Amniotic epithelial cell (primary cell): ENCODE results near the gene CIROP.
A peak's percentile ranks its signal among the peaks of the same experiment; 100 is the strongest.

Experiments
- DNase-seq: peaks from one replicate; pipeline ENCODE4 v3.0.0-alpha.2; 2010; ENCODE audit warnings: low read depth

CIROP gene

DNA sequence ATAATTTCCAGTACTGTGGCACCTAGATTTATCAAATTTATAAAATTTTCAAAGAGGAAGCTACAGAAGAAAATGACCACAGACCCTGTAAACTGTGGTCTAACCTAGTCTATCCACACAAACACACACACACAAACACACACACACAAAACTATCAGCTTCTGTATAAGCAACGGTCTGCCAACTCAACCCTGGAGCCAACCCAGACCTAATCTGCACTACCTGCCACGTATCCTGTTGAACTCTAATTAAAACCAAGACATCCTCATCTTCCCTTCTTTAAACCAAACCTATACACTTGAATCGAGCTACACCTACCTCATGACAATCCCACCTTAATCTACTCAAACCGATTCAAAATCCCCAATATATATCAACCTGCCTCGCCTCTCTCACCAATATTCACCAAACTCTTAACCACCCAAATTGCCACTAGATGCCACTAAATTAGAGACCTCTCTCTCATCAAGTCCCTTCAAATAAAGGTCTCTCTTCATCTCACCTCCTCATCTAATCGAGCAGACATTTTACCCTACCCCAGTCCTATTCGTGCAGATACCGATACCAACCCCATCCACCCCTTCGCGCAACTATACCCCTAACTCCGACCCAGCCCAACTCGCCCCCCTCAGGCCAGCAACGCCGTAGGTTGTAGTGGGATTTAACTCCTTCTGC lies 10.7 kb downstream of the CIROP start:
- DNase-seq, result no peak

GRCh38 chr14:23093526-23093925 lies 11.3 kb downstream of the CIROP start:
- no peak for DNase-seq

GRCh38 chr14:23093104-23093503 lies 11.7 kb downstream of the CIROP start:
- no peak for DNase-seq

GRCh38 chr14:23091294-23092225 lies 13.2 kb downstream of the CIROP start:
- no peak for DNase-seq

GRCh38 chr14:23090254-23090636 lies 14.5 kb downstream of the CIROP start:
- DNase-seq, result no peak

DNA sequence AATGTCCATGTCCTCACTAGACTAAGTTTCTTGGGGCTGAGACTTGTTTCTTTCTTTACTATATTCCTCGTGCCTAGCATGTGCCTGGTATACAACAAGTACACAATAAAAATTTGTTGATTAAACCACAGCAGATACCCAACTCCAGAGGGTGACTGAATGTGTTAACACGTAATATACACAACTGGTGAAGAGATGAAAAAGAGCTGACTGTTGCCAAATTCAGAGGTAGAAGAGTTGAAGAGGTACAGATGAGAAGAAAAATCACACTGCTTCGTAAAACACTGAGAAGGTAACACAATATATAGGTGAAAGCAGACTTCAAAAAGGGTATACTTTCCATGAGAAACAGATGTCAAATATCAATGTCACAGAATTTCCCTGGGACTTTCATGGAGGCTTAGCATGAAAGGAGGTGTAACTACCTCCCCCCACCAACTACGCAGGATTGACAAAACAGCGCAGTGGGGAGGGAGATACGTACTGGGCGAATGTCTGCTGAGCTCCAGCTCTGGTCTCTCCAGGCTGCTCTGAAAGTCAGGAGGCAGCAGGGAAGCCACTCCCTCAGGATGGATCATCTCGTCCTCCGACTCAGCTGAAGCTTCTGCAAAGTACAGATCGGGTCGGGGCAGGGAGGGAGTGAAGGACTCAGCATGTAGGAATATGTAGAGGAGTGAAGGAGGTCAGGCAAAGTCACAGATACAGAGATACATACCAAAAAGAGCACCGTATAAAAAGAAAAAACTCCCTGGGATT lies 15.1 kb downstream of the CIROP start:
- DNase-seq, result peak; percentile 39

GRCh38 chr14:23086565-23086964 lies 18.2 kb downstream of the CIROP start:
- no peak for DNase-seq

GRCh38 chr14:23085458-23085857 lies 19.3 kb downstream of the CIROP start:
- peak; percentile 83 for DNase-seq

DNA sequence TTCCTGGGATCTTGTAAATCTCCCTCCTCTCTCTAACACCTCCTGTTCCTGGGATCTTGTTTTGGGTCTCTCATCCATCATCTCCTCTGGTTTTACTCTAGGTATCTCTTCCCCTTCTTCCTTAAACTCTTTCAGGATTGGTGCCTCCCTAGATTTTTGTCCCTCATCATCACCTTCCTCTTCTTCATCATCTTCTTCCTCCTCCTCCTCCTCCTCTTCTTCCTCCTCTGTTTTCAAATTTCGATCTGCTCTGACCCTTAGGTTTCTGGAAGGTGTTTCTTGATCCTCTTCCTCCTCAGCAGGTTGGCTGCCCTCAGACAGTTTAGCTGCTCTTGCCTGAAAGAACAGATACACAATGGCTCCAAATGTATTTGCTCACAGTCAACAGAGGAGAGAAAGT lies 24.3 kb downstream of the CIROP start:
- no peak for DNase-seq

DNA sequence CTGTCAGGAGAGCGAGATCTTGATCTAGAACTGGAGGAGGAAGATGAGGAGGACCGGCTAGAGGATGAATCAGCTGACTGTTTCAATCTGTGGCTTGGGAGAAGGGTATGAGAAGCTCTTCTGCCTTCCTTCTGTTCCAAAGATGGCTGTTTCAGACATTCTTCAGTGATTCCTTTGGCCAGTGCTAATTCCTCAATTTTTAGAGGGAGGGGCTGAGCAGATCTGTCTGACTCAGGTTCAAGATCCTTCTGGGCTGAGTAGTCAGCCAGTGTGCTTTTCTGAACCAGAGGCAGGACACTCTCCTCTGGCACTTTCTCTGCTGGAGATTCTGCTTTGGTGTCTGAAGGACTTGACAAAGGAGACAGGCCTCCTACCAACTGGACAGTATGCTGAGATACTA lies 25.1 kb downstream of the CIROP start:
- DNase-seq, result peak; percentile 65

DNA sequence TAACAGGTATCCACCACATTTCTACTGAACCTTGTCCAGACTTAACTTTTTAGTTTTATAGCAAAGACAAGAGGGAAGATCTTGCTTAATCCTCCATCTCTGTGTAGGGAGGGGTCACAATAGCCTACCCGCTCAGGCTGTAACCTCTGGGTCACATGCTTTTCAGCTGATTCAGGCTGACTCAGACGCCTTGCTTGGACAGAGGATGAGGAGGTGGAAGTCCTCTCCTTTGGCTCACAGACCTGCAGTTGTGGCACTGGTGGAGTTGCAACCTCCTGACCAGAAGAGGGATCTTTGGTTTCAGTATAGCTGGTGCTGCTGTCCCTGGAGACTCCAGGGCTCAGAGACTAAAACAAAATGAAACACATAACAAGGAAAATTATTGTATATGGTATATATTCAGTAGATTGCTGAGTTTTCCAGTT lies 26.1 kb downstream of the CIROP start:
- DNase-seq, result peak; percentile 97

- no peak for DNase-seq
Measured at GRCh38 chr14:23077962-23078361, 26.8 kb downstream of the CIROP start.

DNA sequence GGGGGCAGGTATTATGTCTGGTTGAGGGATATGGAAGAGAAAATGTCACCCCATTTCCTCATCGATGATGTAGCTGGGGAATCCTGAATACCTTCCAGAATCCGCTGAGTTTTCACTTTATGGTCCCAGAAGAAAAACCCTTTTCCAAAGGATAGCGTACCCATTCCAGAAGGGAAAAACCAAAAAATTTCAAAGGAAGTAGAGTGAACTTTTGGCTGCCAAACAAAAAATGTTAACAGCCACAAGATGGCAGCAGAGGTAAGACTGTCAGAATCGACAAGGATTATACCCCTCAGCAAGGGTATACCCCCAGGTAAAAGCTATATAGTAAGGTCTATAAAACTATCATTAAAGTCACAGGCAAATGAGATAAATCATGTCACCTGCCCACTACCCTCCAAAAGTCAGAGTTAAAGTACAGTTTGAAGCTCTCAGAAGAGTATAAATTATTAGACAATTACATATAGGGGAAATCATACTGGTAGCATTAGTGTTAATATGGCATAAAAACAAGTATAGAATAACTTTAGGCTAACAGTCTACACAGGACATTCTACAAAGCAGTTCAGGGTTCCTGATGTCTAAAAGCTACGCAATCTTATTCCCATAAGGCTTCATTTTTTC lies 27.9 kb downstream of the CIROP start:
- DNase-seq, result no peak

DNA sequence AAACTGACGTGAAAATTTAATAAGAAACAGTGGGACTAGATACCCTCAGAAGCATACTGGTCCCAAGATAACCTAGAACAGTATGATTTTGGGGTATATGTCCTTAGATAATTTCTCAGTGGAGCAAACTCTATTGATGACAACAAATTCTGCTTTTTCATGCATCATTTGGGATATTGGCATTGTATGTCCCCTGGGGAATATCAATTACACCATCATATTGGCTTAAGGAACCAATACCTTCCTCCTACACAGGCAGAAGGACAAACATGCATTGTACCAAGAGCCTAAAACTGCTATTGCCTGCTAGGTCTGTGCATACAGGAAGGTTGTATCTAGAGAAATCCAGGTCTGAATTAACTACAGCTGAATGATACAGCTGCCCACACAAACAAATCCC lies 29.9 kb downstream of the CIROP start:
- DNase-seq, result no peak

DNA sequence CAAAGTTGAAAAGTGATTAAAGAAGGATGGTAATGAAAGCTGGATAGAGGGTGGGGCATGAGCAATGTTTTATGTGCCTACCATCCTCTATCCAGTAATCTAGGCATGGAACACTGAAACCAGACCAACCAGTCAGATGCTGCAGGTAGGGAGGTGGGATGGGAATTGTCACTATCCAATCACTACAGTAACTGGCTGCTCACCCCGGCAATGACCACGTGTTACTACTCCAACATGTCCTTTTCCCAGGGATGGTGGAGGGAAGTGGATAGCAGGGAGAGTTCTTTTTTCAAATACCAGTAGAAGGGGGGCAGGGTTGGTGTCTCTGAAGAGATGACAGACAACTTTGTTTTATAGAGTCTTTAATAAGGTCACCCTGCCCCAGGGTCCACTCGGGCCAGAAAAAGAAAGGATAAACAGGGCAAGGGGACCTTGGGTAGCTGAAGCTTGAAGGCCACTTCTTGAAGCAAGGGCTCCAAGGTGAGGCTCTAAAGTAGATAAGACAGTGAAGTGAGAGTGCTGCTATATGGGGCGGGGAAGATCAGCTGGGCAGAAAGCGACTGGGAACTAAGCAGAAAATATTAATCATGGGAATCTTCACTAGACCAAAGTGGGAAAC lies 32.8 kb downstream of the CIROP start:
- no peak for DNase-seq

DNA sequence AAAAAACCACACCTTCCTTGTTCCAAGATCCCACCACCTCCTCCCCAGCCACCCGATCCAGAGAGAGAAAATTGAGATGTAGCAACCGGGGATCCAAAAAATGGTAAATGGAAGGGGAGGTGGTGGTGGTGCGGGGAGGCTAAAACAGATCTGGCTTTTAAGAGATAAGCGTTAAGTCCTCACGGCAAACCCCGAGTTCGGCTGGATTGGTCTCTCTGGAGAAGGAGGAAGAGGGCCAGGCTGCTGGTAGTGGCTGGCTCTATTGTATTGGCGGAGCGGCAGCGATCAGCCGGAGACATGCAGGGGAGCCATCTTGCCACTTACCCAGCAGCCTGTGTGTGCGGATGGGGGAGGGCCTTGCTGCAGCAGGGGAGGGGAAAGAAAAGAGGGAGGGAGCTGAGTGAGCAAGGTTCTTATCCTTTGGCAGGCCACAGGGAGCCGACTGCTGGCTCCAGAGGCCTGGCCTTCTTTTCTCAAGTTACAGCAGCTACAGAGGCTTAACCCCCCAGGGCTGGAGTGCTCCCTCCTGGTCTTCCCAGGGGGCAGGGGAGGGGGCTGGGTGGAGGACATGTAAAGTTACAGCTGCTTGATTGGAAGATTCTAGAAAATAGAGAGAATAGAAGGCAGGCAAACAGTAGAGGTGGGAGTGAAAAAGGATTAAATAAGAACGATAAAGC lies 33.4 kb downstream of the CIROP start:
- DNase-seq, result peak; percentile 96

DNA sequence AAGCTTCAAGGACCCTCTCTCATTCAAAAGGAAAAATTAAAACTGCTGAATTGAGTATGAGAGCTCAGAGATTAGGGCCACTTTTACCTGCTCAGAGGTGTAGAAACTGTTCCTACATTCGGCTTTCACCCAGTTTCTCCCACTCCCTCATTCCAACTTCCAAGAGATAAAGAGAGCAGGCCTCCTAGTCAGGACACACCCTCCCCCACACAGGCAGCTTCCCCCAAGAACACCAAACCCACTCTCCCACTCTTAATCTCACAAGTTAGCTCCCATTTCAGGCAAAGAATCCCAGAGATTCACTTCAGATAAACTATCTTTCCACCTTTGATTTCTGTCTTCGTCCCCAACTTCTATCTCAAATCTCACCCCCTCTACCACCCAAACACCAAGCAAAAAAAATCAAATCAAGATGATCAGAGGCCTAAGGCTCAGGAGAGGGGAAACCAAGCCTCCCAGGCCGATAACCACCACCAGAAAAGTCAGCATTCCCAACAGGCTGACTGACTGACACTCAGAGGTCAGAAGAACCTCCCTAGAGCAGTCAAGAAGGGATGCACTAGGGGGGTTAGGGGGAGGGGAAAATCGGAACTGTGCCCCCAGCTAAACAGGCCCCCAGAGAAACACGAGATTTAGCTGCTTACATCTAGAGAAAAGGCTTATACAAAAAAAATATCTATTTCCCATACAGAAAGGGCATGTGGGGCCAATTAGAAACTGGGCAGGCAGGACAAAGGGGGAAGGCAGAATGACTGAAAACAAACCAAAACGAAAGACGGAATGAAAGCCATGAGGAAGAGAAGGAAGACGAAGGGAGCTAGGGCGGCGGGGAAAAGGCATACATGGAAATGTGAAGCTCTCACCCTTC lies 34.3 kb downstream of the CIROP start:
- DNase-seq, result peak; percentile 64

- DNase-seq, result no peak
Measured at GRCh38 chr14:23069413-23069806, 35.4 kb downstream of the CIROP start.

GRCh38 chr14:23068789-23069412 lies 35.9 kb downstream of the CIROP start:
- DNase-seq, result peak; percentile 93
